ENCODE data around the gene ADCY9.
"Not testable (repeated sequence)": the region's sequence is repeated elsewhere in the genome, so short reads cannot be mapped to it uniquely, and the experiment has no call there.

The ADCY9 gene

DNA sequence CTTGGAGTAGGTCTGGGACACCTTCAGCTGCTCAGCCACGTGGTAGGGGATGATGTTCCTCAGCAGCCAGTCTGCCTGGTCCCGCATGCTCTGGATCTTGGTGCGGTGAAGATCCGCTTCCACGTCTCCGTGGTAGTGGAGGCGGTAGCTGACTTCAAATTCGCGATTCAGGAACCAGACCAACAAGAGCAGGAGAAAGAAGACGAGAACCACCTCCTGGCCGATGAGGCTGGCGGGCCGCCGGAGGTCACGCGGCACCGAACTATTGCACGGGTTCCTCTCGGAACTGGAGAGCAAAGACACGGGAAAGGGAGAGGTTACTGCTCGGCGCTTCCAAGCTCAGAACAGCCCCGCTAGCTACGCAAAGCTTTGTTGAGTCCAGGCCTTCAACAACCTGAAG lies 149.6 kb downstream of the ADCY9 start:
- H3K36me3 Mint-ChIP-seq (ENCODE audit: low read depth), result peaks cover 19% of the 10 kb centered on the region
- H3K4me3 Mint-ChIP-seq, result no peak overlapping the region
- peaks cover 12% of the 10 kb centered on the region for H3K4me1 Mint-ChIP-seq (ENCODE audit: low read depth)
- H3K27me3 Mint-ChIP-seq (ENCODE audit: low read depth), result no peaks in the 10 kb centered on the region
- H3K27ac Mint-ChIP-seq, result no peak overlapping the region
- peaks cover 3% of the 10 kb centered on the region for H3K9me3 Mint-ChIP-seq

DNA sequence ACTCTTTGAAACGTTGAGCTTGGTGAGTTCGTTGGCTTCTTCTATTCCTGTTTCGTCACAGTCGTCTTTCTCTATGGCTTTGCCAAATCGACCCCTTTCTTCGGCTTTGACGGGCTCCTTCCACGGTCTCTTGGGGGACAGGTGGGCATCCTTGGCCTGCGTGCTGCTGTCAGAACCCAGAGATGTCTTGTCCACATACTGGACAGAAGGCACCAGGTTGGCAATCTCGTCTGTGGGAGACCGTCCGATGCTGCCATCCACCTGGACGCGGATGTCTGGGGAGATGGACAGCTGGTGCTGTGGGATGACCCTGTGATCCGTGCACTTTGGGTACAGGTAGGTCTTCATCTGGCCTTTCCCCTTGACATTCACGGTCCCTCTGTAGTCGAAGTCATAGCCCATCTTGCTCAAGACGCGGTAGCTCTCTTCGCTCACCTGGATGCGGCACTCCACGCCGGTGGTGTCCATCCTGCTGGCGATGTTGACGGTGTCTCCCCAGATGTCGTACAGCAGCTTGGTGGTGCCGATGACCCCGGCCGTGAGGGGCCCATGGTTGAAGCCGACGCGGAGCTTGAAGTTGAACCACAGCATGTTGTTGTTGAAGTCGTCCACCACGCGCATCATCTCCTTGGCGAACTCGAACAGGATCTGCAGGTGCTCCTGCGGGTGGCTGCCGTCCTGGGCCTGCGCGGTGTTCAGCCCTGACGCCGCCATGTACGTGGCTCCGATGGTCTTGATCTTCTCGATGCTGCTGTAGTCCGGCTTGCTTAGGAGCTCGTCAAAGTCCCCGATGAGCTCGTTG lies 150.3 kb downstream of the ADCY9 start:
- Mint-ChIP-seq H3K36me3 (ENCODE audit: low read depth) (peaks cover 19% of the 10 kb centered on the region), H3K27me3 (ENCODE audit: low read depth) (peaks cover under 1% of the 10 kb centered on the region), H3K4me3 (no peak overlapping the region), H3K4me1 (ENCODE audit: low read depth) (peaks cover 14% of the 10 kb centered on the region), H3K9me3 (peaks cover 3% of the 10 kb centered on the region), H3K27ac (no peak overlapping the region)

DNA sequence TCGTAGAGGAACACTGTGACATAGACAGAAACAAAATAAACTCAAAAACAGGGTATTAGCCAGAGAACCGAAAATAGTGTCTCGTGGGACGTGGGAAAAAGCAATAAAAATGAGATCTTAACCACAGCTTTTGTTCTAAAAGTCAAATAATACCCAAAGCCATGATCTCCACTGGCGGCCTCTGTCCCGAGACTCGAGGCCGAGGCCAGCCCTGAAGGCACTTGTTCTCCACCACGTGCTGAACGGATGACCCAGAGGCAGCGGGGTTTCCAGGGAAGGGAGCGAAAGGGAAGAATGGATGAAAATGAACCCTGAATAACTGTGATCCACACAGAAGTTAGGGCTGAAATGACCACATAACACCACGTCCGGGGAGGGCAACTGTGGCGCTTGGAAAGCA lies 150.9 kb downstream of the ADCY9 start:
- H3K9me3 Mint-ChIP-seq, result peaks cover 3% of the 10 kb centered on the region
- H3K27me3 Mint-ChIP-seq (ENCODE audit: low read depth), result peaks cover 3% of the 10 kb centered on the region
- H3K4me1 Mint-ChIP-seq (ENCODE audit: low read depth), result peaks cover 19% of the 10 kb centered on the region
- no peak overlapping the region for H3K27ac Mint-ChIP-seq
- peaks cover 19% of the 10 kb centered on the region for H3K36me3 Mint-ChIP-seq (ENCODE audit: low read depth)
- no peak overlapping the region for H3K4me3 Mint-ChIP-seq

GRCh38 chr16:3964686-3965290 lies 151.5 kb downstream of the ADCY9 start:
- Mint-ChIP-seq H3K9me3 (peaks cover 3% of the 10 kb centered on the region), H3K27ac (no peak overlapping the region)

GRCh38 chr16:3963886-3964685 lies 152.2 kb downstream of the ADCY9 start:
- Mint-ChIP-seq H3K9me3 (peaks cover 3% of the 10 kb centered on the region), H3K36me3 (ENCODE audit: low read depth) (peaks cover 19% of the 10 kb centered on the region), H3K27ac (no peak overlapping the region), H3K4me1 (ENCODE audit: low read depth) (peaks cover 19% of the 10 kb centered on the region), H3K27me3 (ENCODE audit: low read depth) (peaks cover 3% of the 10 kb centered on the region), H3K4me3 (no peak overlapping the region)

More at GRCh38 chr16:3964686-3965290, 151.5 kb downstream of the ADCY9 start:
- Mint-ChIP-seq H3K4me3 (no peak overlapping the region), H3K36me3 (ENCODE audit: low read depth) (peaks cover 19% of the 10 kb centered on the region), H3K4me1 (ENCODE audit: low read depth) (peaks cover 19% of the 10 kb centered on the region), H3K27me3 (ENCODE audit: low read depth) (peaks cover 3% of the 10 kb centered on the region)

GRCh38 chr16:3963203-3963602 lies 153.0 kb downstream of the ADCY9 start:
- H3K9me3 Mint-ChIP-seq, result peaks cover 3% of the 10 kb centered on the region
- peaks cover 19% of the 10 kb centered on the region for H3K4me1 Mint-ChIP-seq (ENCODE audit: low read depth)
- H3K4me3 Mint-ChIP-seq, result peak overlapping the region; percentile 44
- peaks cover 8% of the 10 kb centered on the region for H3K27me3 Mint-ChIP-seq (ENCODE audit: low read depth)
- H3K36me3 Mint-ChIP-seq (ENCODE audit: low read depth), result peaks cover 19% of the 10 kb centered on the region
- peak overlapping the region; percentile 65 for H3K27ac Mint-ChIP-seq

GRCh38 chr16:3961449-3961849 lies 154.8 kb downstream of the ADCY9 start:
- H3K36me3 Mint-ChIP-seq (ENCODE audit: low read depth), result peaks cover 13% of the 10 kb centered on the region
- H3K4me3 Mint-ChIP-seq, result peak overlapping the region; percentile 86
- no peak overlapping the region for H3K27ac Mint-ChIP-seq
- H3K9me3 Mint-ChIP-seq, result peaks cover 3% of the 10 kb centered on the region
- H3K4me1 Mint-ChIP-seq (ENCODE audit: low read depth), result peaks cover 19% of the 10 kb centered on the region
- peaks cover 19% of the 10 kb centered on the region for H3K27me3 Mint-ChIP-seq (ENCODE audit: low read depth)

GRCh38 chr16:3959926-3960590 lies 156.2 kb downstream of the ADCY9 start:
- not testable (repeated sequence) for H3K36me3 Mint-ChIP-seq (ENCODE audit: low read depth); H3K27ac Mint-ChIP-seq; H3K9me3 Mint-ChIP-seq
- Mint-ChIP-seq H3K4me1 (ENCODE audit: low read depth) (peaks cover 19% of the 10 kb centered on the region), H3K4me3 (peak overlapping the region; percentile 86), H3K27me3 (ENCODE audit: low read depth) (peaks cover 30% of the 10 kb centered on the region)

GRCh38 chr16:3959148-3959547 lies 157.1 kb downstream of the ADCY9 start:
- Mint-ChIP-seq H3K27me3 (ENCODE audit: low read depth) (peaks cover 39% of the 10 kb centered on the region), H3K9me3 (peaks cover 3% of the 10 kb centered on the region)

DNA sequence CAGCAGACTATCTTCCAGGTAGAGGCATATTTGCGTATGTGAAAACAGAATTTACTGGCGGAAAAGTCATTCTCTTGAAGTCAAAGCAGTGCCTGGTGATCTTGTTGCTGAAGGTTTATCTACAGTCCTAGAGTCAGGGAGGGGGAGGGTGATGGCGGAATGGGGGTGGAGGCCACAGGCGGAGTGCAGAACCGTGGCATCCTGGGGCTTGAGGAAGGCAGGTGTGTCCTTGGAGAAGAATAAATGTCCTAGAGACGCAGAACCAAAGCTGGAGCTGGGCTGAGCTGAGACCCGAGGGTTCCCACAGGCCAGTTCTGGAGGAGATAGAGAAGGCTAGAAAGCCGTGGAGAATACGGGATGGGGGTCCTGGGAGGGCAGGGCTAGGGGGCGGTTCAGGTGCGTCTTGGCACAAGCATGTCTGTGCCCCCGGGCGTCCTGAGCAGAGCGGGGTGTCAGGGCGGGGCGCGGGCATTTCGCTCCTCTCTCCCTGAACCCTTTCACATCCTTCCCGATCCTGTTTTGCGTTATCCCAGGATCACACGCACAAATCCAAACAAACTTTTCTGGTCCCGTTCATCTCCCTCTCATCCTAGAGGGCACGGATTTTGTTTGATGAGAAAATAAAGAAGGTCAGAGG lies 158.8 kb downstream of the ADCY9 start:
- H3K27ac Mint-ChIP-seq, result no peak overlapping the region
- H3K36me3 Mint-ChIP-seq (ENCODE audit: low read depth), result no peaks in the 10 kb centered on the region
- H3K4me3 Mint-ChIP-seq, result no peak overlapping the region
- no peaks in the 10 kb centered on the region for H3K9me3 Mint-ChIP-seq
- peaks cover 9% of the 10 kb centered on the region for H3K4me1 Mint-ChIP-seq (ENCODE audit: low read depth)
- H3K27me3 Mint-ChIP-seq (ENCODE audit: low read depth), result peaks cover 46% of the 10 kb centered on the region

More at GRCh38 chr16:3959148-3959547, 157.1 kb downstream of the ADCY9 start:
- peaks cover 19% of the 10 kb centered on the region for H3K4me1 Mint-ChIP-seq (ENCODE audit: low read depth)
- no peak overlapping the region for H3K27ac Mint-ChIP-seq
- peaks cover 5% of the 10 kb centered on the region for H3K36me3 Mint-ChIP-seq (ENCODE audit: low read depth)
- H3K4me3 Mint-ChIP-seq, result no peak overlapping the region

DNA sequence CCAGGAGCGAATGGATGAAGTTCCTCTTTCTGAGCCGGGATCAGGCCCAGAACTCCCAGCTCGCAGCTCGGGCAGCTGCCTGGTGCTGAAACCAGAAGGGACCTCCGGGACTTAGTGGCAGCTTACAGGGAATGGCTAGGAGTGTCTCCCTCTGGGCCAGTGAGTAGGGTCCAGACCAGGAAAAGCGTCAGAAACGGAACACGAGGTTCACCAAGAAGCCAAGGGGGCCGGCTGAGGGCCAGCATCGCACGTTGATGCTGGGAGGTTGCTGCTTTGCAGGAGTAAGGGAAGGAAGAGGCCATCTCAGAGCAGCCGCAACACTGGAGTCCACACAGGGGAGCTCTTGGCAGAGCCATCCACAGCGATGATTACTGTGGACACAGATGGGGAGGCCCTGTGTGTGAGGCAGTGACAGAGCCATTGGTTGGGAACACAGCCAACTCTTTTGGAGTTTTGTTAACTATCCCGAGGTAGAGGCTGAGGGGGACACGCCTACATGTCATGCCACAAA lies 161.8 kb downstream of the ADCY9 start:
- H3K9me3 Mint-ChIP-seq, result no peaks in the 10 kb centered on the region
- peaks cover 57% of the 10 kb centered on the region for H3K27me3 Mint-ChIP-seq (ENCODE audit: low read depth)
- H3K4me3 Mint-ChIP-seq, result no peak overlapping the region
- no peaks in the 10 kb centered on the region for H3K36me3 Mint-ChIP-seq (ENCODE audit: low read depth)
- H3K4me1 Mint-ChIP-seq (ENCODE audit: low read depth), result no peaks in the 10 kb centered on the region
- H3K27ac Mint-ChIP-seq, result no peak overlapping the region

DNA sequence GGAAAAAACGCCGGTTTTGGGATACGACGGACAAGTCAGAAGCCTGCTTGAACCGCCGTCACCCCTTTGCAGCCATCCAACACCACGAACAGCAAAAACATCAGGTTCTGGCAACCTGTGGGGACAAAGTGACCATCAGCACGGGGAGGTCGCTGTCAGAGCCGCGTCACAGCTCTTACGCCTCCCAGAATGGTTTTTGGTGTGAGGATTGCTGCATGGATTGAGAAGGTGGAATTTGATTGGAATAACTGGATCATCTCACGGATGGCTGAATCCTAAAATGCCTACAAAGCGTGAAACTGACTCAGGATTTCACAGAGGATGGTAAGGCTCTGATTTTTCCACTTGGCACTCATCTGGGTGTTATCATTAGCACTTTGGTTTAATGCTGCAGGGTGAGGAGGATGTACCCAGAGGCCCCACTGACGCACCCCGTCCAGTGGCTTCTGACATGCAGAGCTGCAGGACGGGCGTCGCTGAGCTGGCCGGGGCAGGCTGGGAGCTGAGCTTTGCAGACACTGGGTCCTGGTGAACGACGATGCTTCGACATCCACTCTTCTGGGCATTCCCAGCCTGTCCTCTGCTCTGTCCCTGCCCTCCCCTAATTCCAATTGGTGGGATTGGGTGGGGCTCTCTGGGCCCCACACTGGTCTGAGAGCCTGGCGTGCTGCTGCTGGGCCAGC lies 162.4 kb downstream of the ADCY9 start:
- Mint-ChIP-seq H3K4me3 (no peak overlapping the region), H3K4me1 (ENCODE audit: low read depth) (no peaks in the 10 kb centered on the region), H3K27ac (no peak overlapping the region), H3K36me3 (ENCODE audit: low read depth) (no peaks in the 10 kb centered on the region), H3K27me3 (ENCODE audit: low read depth) (peaks cover 55% of the 10 kb centered on the region), H3K9me3 (no peaks in the 10 kb centered on the region)

GRCh38 chr16:3952737-3953131 lies 163.5 kb downstream of the ADCY9 start:
- H3K4me3 Mint-ChIP-seq, result no peak overlapping the region
- no peaks in the 10 kb centered on the region for H3K4me1 Mint-ChIP-seq (ENCODE audit: low read depth)
- H3K27me3 Mint-ChIP-seq (ENCODE audit: low read depth), result peaks cover 53% of the 10 kb centered on the region
- no peaks in the 10 kb centered on the region for H3K36me3 Mint-ChIP-seq (ENCODE audit: low read depth)
- H3K9me3 Mint-ChIP-seq, result no peaks in the 10 kb centered on the region
- H3K27ac Mint-ChIP-seq, result no peak overlapping the region
